ENCODE results near the gene ACTMAP. TPM values are rescaled to one million over a fixed set of nuclear protein-coding genes. Genes with fewer than 3 reads are reported as not detected.
A peak's percentile ranks its signal among the peaks of the same experiment; 100 is the strongest.

ACTMAP gene
- 1.1 and 1.5 TPM in 2 replicates for total RNA-seq

GRCh38 chr19:40750058-40750873 lies at the start of gene ACTMAP:
TSS of gene ACTMAP (minus strand) at chr19:40750477. CDS start at chr19:40749803, 674 bp downstream.
- Histone ChIP-seq H3K4me3 (ENCODE audit: insufficient read depth, low read length) (peak within 1 kb of the TSS; percentile 76), H3K4me1 (ENCODE audit: insufficient read depth, low read length) (peaks cover 30% of the 10 kb centered on the region), H3K4me2 (ENCODE audit: insufficient read depth, low read length) (peak within 1 kb of the TSS; percentile 92), H3K27ac (ENCODE audit: low read depth, low read length) (peak within 1 kb of the TSS; percentile 99), H3K27me3 (ENCODE audit: insufficient read depth, low read length) (no peaks in the 10 kb centered on the region), H4K20me1 (ENCODE audit: insufficient read depth, low read length) (peaks cover 10% of the 10 kb centered on the region), H3K9me3 (ENCODE audit: low read depth, low read length) (no peaks in the 10 kb centered on the region), H3K36me3 (ENCODE audit: insufficient read depth, low read length) (peaks cover 3% of the 10 kb centered on the region), H3K79me2 (ENCODE audit: insufficient read depth, low read length) (peaks cover 38% of the 10 kb centered on the region), H2AFZ (ENCODE audit: low read length) (peak within 1 kb of the TSS; percentile 98)
- DNase-seq (ENCODE audit: insufficient read length, low spot score, missing footprints): peak; percentile 98
- no peak for TF ChIP-seq CTCF (IDR thresholded peaks at IDR 0.05; ENCODE audit: extremely low read depth, low read depth, low read length)

- no peak for DNase-seq (ENCODE audit: insufficient read length, low spot score, missing footprints)
- H4K20me1 ChIP-seq (ENCODE audit: insufficient read depth, low read length): peaks cover 50% of the 10 kb centered on the region
- TF ChIP-seq CTCF (IDR thresholded peaks at IDR 0.05; ENCODE audit: extremely low read depth, low read depth, low read length): no peak
- peak overlapping the region; percentile 76 for H3K27ac ChIP-seq (ENCODE audit: low read depth, low read length)
- H3K4me2 ChIP-seq (ENCODE audit: insufficient read depth, low read length): peak overlapping the region; percentile 94
- H3K4me3 ChIP-seq (ENCODE audit: insufficient read depth, low read length): peak overlapping the region; percentile 88
- peak overlapping the region; percentile 41 for H2AFZ ChIP-seq (ENCODE audit: low read length)
- peaks cover 41% of the 10 kb centered on the region for H3K4me1 ChIP-seq (ENCODE audit: insufficient read depth, low read length)
- H3K36me3 ChIP-seq (ENCODE audit: insufficient read depth, low read length): peaks cover 30% of the 10 kb centered on the region
- no peaks in the 10 kb centered on the region for H3K9me3 ChIP-seq (ENCODE audit: low read depth, low read length)
- no peaks in the 10 kb centered on the region for H3K27me3 ChIP-seq (ENCODE audit: insufficient read depth, low read length)
- H3K79me2 ChIP-seq (ENCODE audit: insufficient read depth, low read length): peaks cover 57% of the 10 kb centered on the region
These were observed 49.5 kb upstream of the ACTMAP start for GRCh38 chr19:40799558-40800338.

- Histone ChIP-seq H3K9me3 (ENCODE audit: low read depth, low read length) (no peaks in the 10 kb centered on the region), H3K27me3 (ENCODE audit: insufficient read depth, low read length) (no peaks in the 10 kb centered on the region), H3K27ac (ENCODE audit: low read depth, low read length) (peak within 1 kb of the TSS; percentile 95), H4K20me1 (ENCODE audit: insufficient read depth, low read length) (peaks cover 42% of the 10 kb centered on the region), H2AFZ (ENCODE audit: low read length) (peak within 1 kb of the TSS; percentile 92), H3K4me2 (ENCODE audit: insufficient read depth, low read length) (peak within 1 kb of the TSS; percentile 96), H3K4me1 (ENCODE audit: insufficient read depth, low read length) (peaks cover 41% of the 10 kb centered on the region), H3K79me2 (ENCODE audit: insufficient read depth, low read length) (peaks cover 49% of the 10 kb centered on the region), H3K36me3 (ENCODE audit: insufficient read depth, low read length) (peaks cover 24% of the 10 kb centered on the region), H3K4me3 (ENCODE audit: insufficient read depth, low read length) (peak within 1 kb of the TSS; percentile 88)
- no peak for TF ChIP-seq CTCF (IDR thresholded peaks at IDR 0.05; ENCODE audit: extremely low read depth, low read depth, low read length)
- peak; percentile 99 for DNase-seq (ENCODE audit: insufficient read length, low spot score, missing footprints)
These were observed 48.6 kb upstream of the ACTMAP start, which contains the start of gene EGLN2 for GRCh38 chr19:40798683-40799557. TSS of gene EGLN2 (plus strand) at chr19:40799191. CDS start at chr19:40800573, 1,382 bp downstream.
